ENCODE data around the gene ZNF414. TPM values are rescaled to one million over a fixed set of nuclear protein-coding genes. Genes with fewer than 3 reads are reported as not detected.

The ZNF414 gene
- polyA plus RNA-seq, 2 of the 4 experiments (the other 2 are of a cell fraction), result 2.8 to 22.1 TPM

GRCh38 chr19:8463365-8463764, 50.6 kb downstream of the ZNF414 start:
- Histone ChIP-seq H3K4me2 (no peak overlapping the region), H3K4me3 (no peak overlapping the region), H3K27ac (no peak overlapping the region), H3K9me3 (no peaks in the 10 kb centered on the region), H3K4me1 (peaks cover 32% of the 10 kb centered on the region)
- TF ChIP-seq POLR2AphosphoS2 (conservative IDR thresholded peaks at IDR 0.05; ENCODE audit: low read length), result no peak
- no peak for TF ChIP-seq HDAC2 (IDR thresholded peaks at IDR 0.05)
- TF ChIP-seq FOXS1 (CRISPR knock-in tag; IDR thresholded peaks at IDR 0.05), result no peak
- no peak for TF ChIP-seq EP300 (IDR thresholded peaks at IDR 0.05)
- no peak for TF ChIP-seq ESRRA (IDR thresholded peaks at IDR 0.05; ENCODE audit: borderline replicate concordance, low read length)
- TF ChIP-seq HMGXB4 (CRISPR knock-in tag; IDR thresholded peaks at IDR 0.05; ENCODE audit: borderline replicate concordance), result no peak
- no peak for TF ChIP-seq REST (IDR thresholded peaks at IDR 0.05)
- no peak for TF ChIP-seq BHLHE40 (IDR thresholded peaks at IDR 0.05; ENCODE audit: low read depth, low read length)
- DNase-seq (ENCODE audit: low read depth in 1 of 2, low spot score in 1 of 2) (no peak), ATAC-seq (no peak), FAIRE-seq (no peak)
- CTCF ChIA-PET, result interaction anchor here (0.9 to 2.1 kb wide), 4 partner anchors 12 to 51 kb away, joined by 3 to 6 read pairs (median 4); partner anchors contain the start of gene MARCHF2
- POLR2A ChIA-PET, result interaction anchor here (1.3 to 1.7 kb wide), 2 partner anchors 19 to 50 kb away, joined by 3 to 4 read pairs; partner anchors contain the start of genes HNRNPM and ZNF414
- 96% methylated on average over 8 of the region's 8 CpGs for WGBS (ENCODE audit: missing lambda C conversion rate)

GRCh38 chr19:8462571-8462970, 51.4 kb downstream of the ZNF414 start:
- 87% methylated on average over 5 of the region's 5 CpGs for WGBS (ENCODE audit: missing lambda C conversion rate)
- CTCF ChIA-PET, result interaction anchor here (0.9 to 2.1 kb wide), 6 partner anchors 11 to 109 kb away, joined by 3 to 6 read pairs (median 4); partner anchors contain the start of gene MARCHF2
- DNase-seq (ENCODE audit: low read depth in 1 of 2, low spot score in 1 of 2) (no peak), ATAC-seq (no peak), FAIRE-seq (no peak)
- POLR2A ChIA-PET, result interaction anchor here (1.3 to 1.7 kb wide), 2 partner anchors 18 to 51 kb away, joined by 3 to 4 read pairs; partner anchors contain the start of genes HNRNPM and ZNF414
- Histone ChIP-seq H3K4me2 (no peak overlapping the region), H3K4me3 (no peak overlapping the region), H3K4me1 (peaks cover 40% of the 10 kb centered on the region), H3K27ac (no peak overlapping the region), H3K9me3 (no peaks in the 10 kb centered on the region)
- TF ChIP-seq POLR2AphosphoS2 (conservative IDR thresholded peaks at IDR 0.05; ENCODE audit: low read length) (no peak), FOSB (CRISPR knock-in tag; IDR thresholded peaks at IDR 0.05) (no peak), ZC3H11A (IDR thresholded peaks at IDR 0.05) (no peak), REST (IDR thresholded peaks at IDR 0.05) (no peak), CHD4 (IDR thresholded peaks at IDR 0.05; ENCODE audit: borderline replicate concordance) (no peak), NFE2L2 (conservative IDR thresholded peaks at IDR 0.05; ENCODE audit: low read length) (no peak), RFX5 (IDR thresholded peaks at IDR 0.05) (no peak), ELK1 (IDR thresholded peaks at IDR 0.05; ENCODE audit: low read depth, low read length) (no peak), HOXB13 (CRISPR knock-in tag; IDR thresholded peaks at IDR 0.05; ENCODE audit: low read depth) (no peak), GATA3 (IDR thresholded peaks at IDR 0.05; ENCODE audit: borderline replicate concordance) (no peak), CTCF (IDR thresholded peaks at IDR 0.05) (no peak), NPAS2 (CRISPR knock-in tag; IDR thresholded peaks at IDR 0.05; ENCODE audit: borderline replicate concordance) (no peak), HOXA7 (CRISPR knock-in tag; IDR thresholded peaks at IDR 0.05) (no peak), SMC3 (IDR thresholded peaks at IDR 0.05) (no peak), JUN (IDR thresholded peaks at IDR 0.05) (no peak), HOXB5 (CRISPR knock-in tag; IDR thresholded peaks at IDR 0.05) (no peak), TFCP2L1 (CRISPR knock-in tag; IDR thresholded peaks at IDR 0.05) (no peak)

Data from A549 (cell line).